BLaER1 treated with 17β-estradiol and CSF1 and Interleukin-3, amounts not matched to agents 10 nM and 100 nM (cell line): ENCODE measurements around the gene AFP.

ENCODE experiments used
- H3K27ac ChIP-seq, 11 experiments: shearing (Covaris generic); formaldehyde crosslinking; 2 replicates each; pipeline ENCODE4 v1.8.1; 2022
- H3K27me3 ChIP-seq, 11 experiments: shearing (Covaris generic); formaldehyde crosslinking; 2 replicates each; pipeline ENCODE4 v1.8.1; 2022
- H3K36me3 ChIP-seq, 11 experiments: shearing (Covaris generic); formaldehyde crosslinking; 2 replicates each; pipeline ENCODE4 v1.8.1; 2022
- H3K4me1 ChIP-seq, 10 experiments: shearing (Covaris generic); formaldehyde crosslinking; 2 replicates each; pipeline ENCODE4 v1.8.1; 2022
- H3K4me2 ChIP-seq, 11 experiments: shearing (Covaris generic); formaldehyde crosslinking; 2 replicates each; pipeline ENCODE4 v1.8.1; 2022
- H3K4me3 ChIP-seq, 10 experiments: shearing (Covaris generic); formaldehyde crosslinking; 2 replicates each; pipeline ENCODE4 v1.8.1; 2022
- H3K9ac ChIP-seq, 11 experiments: shearing (Covaris generic); formaldehyde crosslinking; 2 replicates each; pipeline ENCODE4 v1.8.1; 2022
- H3K9me3 ChIP-seq, 11 experiments: shearing (Covaris generic); formaldehyde crosslinking; replicated peaks in 1 of 11; 2 replicates each; pipeline ENCODE4 v1.8.1; 2022
- H4K20me1 ChIP-seq, 11 experiments: shearing (Covaris generic); formaldehyde crosslinking; 2 replicates each; pipeline ENCODE4 v1.8.1; 2022
- Cebpa-rat ChIP-seq, 11 experiments: shearing (Covaris generic); IDR thresholded peaks; 2 replicates each; pipeline ENCODE4 v1.8.1; 2022

AFP gene

GRCh38 chr4:73413294-73413755 is 22.7 kb upstream of the AFP start:
- Histone ChIP-seq H3K27me3 (no peaks in the 10 kb centered on the region), H3K27ac (no peak overlapping the region), H3K9ac (no peak overlapping the region), H4K20me1 (no peaks in the 10 kb centered on the region), H3K4me3 (no peak overlapping the region), H3K36me3 (no peaks in the 10 kb centered on the region), H3K4me2 (no peak overlapping the region), H3K9me3 (no peaks in the 10 kb centered on the region), H3K4me1 (no peaks in the 10 kb centered on the region)
- no peak for TF ChIP-seq Cebpa-rat (IDR thresholded peaks at IDR 0.05)

- H3K27me3 ChIP-seq: no peaks in the 10 kb centered on the region
- TF ChIP-seq Cebpa-rat (IDR thresholded peaks at IDR 0.05): no peak
- no peaks in the 10 kb centered on the region for H3K36me3 ChIP-seq
- no peak overlapping the region for H3K9ac ChIP-seq
- no peak overlapping the region for H3K27ac ChIP-seq
- H3K9me3 ChIP-seq: no peaks in the 10 kb centered on the region
- no peaks in the 10 kb centered on the region for H4K20me1 ChIP-seq
- H3K4me3 ChIP-seq: no peak overlapping the region
- no peak overlapping the region for H3K4me2 ChIP-seq
- H3K4me1 ChIP-seq: no peaks in the 10 kb centered on the region
Observed at GRCh38 chr4:73414936-73415271, 21.1 kb upstream of the AFP start.

GRCh38 chr4:73415807-73416238 is 20.2 kb upstream of the AFP start:
- Histone ChIP-seq H3K9ac (no peak overlapping the region), H3K4me3 (no peak overlapping the region), H3K4me2 (no peak overlapping the region), H3K36me3 (no peaks in the 10 kb centered on the region), H3K9me3 (no peaks in the 10 kb centered on the region), H3K27me3 (no peaks in the 10 kb centered on the region), H3K27ac (no peak overlapping the region), H4K20me1 (no peaks in the 10 kb centered on the region), H3K4me1 (no peaks in the 10 kb centered on the region)
- TF ChIP-seq Cebpa-rat (IDR thresholded peaks at IDR 0.05): no peak

- Histone ChIP-seq H3K4me3 (no peak overlapping the region), H3K27me3 (no peaks in the 10 kb centered on the region), H3K4me2 (no peak overlapping the region), H3K9me3 (no peaks in the 10 kb centered on the region), H3K4me1 (no peaks in the 10 kb centered on the region), H4K20me1 (no peaks in the 10 kb centered on the region), H3K36me3 (no peaks in the 10 kb centered on the region), H3K9ac (no peak overlapping the region), H3K27ac (no peak overlapping the region)
- TF ChIP-seq Cebpa-rat (IDR thresholded peaks at IDR 0.05): no peak
Observed at GRCh38 chr4:73416423-73417087, 19.5 kb upstream of the AFP start.

- H4K20me1 ChIP-seq: no peaks in the 10 kb centered on the region
- TF ChIP-seq Cebpa-rat (IDR thresholded peaks at IDR 0.05): no peak
- H3K4me2 ChIP-seq: no peak overlapping the region
- no peak overlapping the region for H3K9ac ChIP-seq
- H3K27ac ChIP-seq: no peak overlapping the region
- no peaks in the 10 kb centered on the region for H3K4me1 ChIP-seq
- no peak overlapping the region for H3K4me3 ChIP-seq
- H3K9me3 ChIP-seq: no peaks in the 10 kb centered on the region
- no peaks in the 10 kb centered on the region for H3K36me3 ChIP-seq
- no peaks in the 10 kb centered on the region for H3K27me3 ChIP-seq
Observed at GRCh38 chr4:73417342-73417741, 18.7 kb upstream of the AFP start.

GRCh38 chr4:73417973-73418372 is 18.0 kb upstream of the AFP start:
- no peaks in the 10 kb centered on the region for H3K36me3 ChIP-seq
- H4K20me1 ChIP-seq: no peaks in the 10 kb centered on the region
- H3K9me3 ChIP-seq: no peaks in the 10 kb centered on the region
- H3K9ac ChIP-seq: no peak overlapping the region
- H3K27ac ChIP-seq: no peak overlapping the region
- no peak for TF ChIP-seq Cebpa-rat (IDR thresholded peaks at IDR 0.05)
- H3K4me2 ChIP-seq: no peak overlapping the region
- no peak overlapping the region for H3K4me3 ChIP-seq
- H3K4me1 ChIP-seq: no peaks in the 10 kb centered on the region
- H3K27me3 ChIP-seq: no peaks in the 10 kb centered on the region

- H3K9me3 ChIP-seq: no peaks in the 10 kb centered on the region
- H3K4me1 ChIP-seq: no peaks in the 10 kb centered on the region
- no peak overlapping the region for H3K27ac ChIP-seq
- no peaks in the 10 kb centered on the region for H3K36me3 ChIP-seq
- no peak overlapping the region for H3K9ac ChIP-seq
- H3K4me3 ChIP-seq: no peak overlapping the region
- no peaks in the 10 kb centered on the region for H4K20me1 ChIP-seq
- H3K4me2 ChIP-seq: no peak overlapping the region
- H3K27me3 ChIP-seq: no peaks in the 10 kb centered on the region
- no peak for TF ChIP-seq Cebpa-rat (IDR thresholded peaks at IDR 0.05)
Observed at GRCh38 chr4:73418677-73419076, 17.3 kb upstream of the AFP start.

- no peaks in the 10 kb centered on the region for H4K20me1 ChIP-seq
- H3K9ac ChIP-seq: no peak overlapping the region
- H3K4me3 ChIP-seq: no peak overlapping the region
- H3K4me1 ChIP-seq: no peaks in the 10 kb centered on the region
- no peak overlapping the region for H3K27ac ChIP-seq
- H3K36me3 ChIP-seq: no peaks in the 10 kb centered on the region
- TF ChIP-seq Cebpa-rat (IDR thresholded peaks at IDR 0.05): no peak
- H3K4me2 ChIP-seq: no peak overlapping the region
- no peaks in the 10 kb centered on the region for H3K27me3 ChIP-seq
- H3K9me3 ChIP-seq: no peaks in the 10 kb centered on the region
Observed at GRCh38 chr4:73419106-73420038, 16.6 kb upstream of the AFP start.

GRCh38 chr4:73420615-73421014 is 15.4 kb upstream of the AFP start:
- Histone ChIP-seq H3K9ac (no peak overlapping the region), H3K9me3 (no peaks in the 10 kb centered on the region), H3K4me3 (no peak overlapping the region), H3K27me3 (no peaks in the 10 kb centered on the region), H3K4me1 (no peaks in the 10 kb centered on the region), H3K36me3 (no peaks in the 10 kb centered on the region), H3K27ac (no peak overlapping the region), H4K20me1 (no peaks in the 10 kb centered on the region), H3K4me2 (no peak overlapping the region)
- no peak for TF ChIP-seq Cebpa-rat (IDR thresholded peaks at IDR 0.05)
